ENCODE results near the gene IFI16.

Gene IFI16

GRCh38 chr1:159065106-159065505 is 55.4 kb downstream of the IFI16 start:
- no peak for DNase-seq (ENCODE audit: low spot score)

DNA sequence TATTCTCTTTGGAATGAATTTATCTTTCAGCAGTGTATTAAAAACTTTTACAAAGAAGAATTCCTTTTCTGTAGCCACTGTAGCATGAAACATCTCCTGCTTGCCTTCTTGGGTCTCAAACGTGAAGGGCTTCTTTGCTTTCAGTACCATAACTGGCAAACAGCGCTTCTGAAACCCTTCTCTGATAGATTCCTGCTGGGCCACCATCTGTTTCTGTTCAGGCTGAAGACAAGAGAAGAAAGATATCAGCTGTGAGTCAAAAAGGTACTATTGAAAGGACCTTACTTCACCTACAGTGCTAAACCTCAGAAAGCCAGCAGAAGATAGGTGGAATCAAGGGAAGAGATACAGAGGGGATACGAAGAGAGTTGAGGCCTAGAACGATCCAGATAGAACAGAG is 56.4 kb downstream of the IFI16 start:
- no peak for DNase-seq (ENCODE audit: low spot score)

- DNase-seq (ENCODE audit: low spot score): no peak
Observed at GRCh38 chr1:159067699-159068621, 58.3 kb downstream of the IFI16 start.

DNA sequence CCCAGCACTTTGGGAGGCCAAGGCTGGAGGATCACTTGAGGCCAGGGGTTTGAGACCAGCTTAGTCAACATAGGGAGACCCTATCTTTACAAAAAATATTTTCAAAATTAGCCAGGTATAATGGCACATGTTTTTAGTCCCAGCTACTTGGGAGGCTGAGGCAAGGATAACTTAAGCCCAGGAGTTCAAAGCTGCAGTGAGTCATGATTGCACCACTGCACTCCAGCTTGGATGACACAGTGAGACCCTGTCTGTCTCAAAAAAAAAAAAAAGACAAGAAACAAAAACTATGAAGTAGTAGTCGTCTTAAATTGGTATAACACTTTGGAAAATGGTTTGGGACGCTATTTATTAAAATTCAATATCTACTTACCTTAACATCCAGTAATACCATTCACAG is 59.2 kb downstream of the IFI16 start:
- no peak for DNase-seq (ENCODE audit: low spot score)

- peak; percentile 41 for DNase-seq (ENCODE audit: low spot score)
Observed at GRCh38 chr1:159071970-159072582, 62.4 kb downstream of the IFI16 start.

DNA sequence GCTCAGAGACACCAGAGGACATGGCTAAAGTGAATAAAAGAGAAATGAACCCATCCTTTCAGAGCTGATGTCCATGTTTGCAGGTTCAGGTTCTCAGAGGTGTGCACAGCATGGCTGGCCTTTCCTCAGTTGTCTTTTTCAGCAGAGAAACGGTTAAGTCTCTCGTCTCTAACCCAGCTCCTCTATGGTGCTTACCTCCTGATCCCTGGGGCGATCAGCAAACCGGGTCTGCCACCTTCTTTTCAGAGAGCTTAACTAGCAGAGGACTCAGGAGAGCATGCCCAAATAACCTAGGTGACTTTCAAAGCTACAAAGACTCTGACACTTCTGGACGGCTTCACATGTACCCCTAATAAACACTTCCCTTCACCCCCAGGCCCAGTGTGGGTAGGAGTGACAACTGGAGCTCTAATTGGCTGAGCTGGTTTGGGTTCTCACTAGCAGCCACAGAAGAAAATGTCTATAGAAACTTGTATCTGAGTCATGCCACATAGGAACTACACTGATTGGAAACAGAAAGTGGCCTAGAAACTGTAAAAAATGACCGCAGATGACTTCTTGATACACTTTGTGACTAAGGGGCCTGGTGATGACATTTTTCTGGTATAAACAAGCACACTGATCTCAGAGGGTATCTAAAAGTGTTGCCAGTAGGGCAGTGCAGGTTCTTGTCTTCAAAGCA is 66.9 kb downstream of the IFI16 start, which contains the start of gene AIM2:
TSS of gene AIM2 (minus strand) at position 329 of the 682 bp plus-strand sequence. CDS start 3,267 bp downstream, outside the sequence.
- DNase-seq (ENCODE audit: low spot score): no peak

DNA sequence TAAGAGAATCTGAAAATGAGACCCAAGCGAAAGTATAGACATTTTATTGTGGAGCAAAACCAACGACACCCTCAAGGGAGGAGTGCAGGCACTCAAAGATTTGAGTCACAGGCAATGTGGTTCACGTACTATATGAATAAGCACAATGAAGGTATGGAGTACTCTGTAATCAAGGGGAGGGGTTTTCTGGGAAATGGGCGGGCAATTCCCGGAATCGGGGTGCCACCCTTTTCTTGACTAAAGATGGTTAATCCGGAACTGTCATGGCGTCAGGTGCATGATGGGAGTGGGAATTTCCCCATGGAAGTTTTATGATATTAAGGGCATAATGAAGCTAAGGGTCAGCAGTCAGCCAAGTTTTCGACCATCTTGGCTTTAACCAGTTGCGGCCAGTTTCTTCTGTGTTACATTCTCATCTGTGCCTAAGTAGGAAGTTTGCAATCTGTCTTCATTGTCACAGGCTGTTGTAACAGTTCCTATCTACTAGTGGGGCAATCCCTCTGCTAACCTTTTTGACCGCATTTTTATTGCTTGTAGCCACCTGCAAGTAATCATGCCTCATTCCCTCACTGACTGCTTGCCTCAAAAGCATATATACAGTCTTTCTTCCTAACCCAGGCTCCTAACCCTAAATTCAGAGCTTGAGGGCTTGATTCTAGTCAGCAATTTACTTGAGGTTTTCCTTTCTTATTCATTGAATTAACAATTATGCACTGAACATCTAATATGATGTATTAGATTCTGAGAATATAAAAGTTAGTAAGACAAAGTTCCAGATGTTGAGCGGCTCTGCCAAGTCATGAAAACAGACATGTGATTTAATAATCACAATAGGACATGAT is 67.6 kb downstream of the IFI16 start:
- DNase-seq (ENCODE audit: low spot score): no peak

DNA sequence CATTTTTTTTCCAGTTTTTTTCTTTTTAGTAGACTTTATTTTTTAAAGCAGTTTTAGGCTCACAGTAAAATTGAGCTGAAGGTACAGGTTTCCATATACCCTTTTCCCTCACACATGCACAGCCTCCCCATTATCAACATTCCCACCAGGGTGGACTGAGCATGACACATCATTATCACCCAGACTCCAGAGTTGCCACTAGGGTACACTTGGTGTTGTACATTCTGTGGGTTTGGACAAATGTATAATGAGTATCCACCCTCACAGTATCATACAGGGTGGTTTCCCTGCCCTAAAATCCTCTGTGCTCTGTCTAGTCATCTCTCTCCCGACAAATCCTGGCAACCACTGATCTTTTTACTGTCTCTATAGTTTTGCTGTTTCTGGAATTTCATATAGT is 69.8 kb downstream of the IFI16 start:
- no peak for DNase-seq (ENCODE audit: low spot score)

DNA sequence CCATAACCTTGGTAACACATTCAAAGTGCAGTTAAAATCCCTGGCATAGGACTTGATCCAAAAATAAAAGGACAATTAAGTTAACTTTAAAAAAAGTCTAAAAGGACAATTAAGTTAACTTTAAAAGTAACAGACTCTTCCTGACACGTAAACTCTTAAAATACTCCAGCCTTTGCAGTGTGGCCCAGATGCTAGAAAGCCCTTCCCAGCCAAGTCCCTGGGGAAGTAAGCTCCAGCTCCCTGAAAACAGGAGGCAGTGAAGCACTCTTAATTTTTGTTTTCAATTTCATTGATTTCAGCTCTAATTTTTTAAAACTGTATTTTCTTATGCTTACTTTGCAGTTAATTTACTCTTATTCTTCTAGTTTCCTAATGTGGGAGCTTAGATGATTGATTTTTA is 71.9 kb downstream of the IFI16 start:
- DNase-seq (ENCODE audit: low spot score): no peak

- DNase-seq (ENCODE audit: low spot score): no peak
Observed at GRCh38 chr1:159083013-159083412, 73.3 kb downstream of the IFI16 start.

DNA sequence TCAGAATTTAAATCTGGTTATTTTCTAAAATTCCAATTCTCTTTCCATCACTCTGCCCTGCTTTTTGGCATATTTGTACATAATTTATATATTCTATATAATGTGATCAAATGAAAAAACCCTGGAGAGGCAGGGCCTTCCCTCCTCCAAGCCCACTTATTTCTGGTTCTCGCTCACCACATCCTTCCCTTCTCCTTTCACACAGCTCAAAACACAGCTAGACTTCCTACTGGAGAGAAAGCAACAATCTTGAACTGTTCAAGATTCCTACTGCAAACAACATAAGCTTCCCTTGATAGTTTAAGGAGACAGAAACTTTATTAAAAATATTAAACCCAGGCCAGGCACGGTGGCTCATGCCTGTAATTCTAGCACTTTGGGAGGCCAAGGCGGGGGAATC is 74.4 kb downstream of the IFI16 start:
- no peak for DNase-seq (ENCODE audit: low spot score)

- DNase-seq (ENCODE audit: low spot score): no peak
Observed at GRCh38 chr1:159084867-159085266, 75.2 kb downstream of the IFI16 start.

DNA sequence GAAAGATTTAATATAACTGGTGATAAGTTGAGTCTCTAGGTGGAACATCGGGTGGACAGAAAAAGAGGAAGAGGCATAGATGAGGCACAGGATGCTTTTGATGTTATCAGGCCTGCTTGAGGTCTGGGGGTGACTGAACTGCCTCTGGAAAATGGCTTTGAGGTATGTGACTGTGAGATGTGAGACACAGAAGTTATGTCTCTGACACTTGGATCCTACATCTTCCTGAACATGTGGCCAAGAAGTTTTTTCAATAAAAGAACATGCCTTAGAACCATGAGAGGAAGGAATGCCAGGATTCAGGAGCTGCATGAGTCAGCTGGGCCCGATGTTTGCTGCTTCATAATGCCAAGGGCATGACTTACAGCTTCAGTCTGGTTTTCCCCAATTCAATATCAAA is 78.3 kb downstream of the IFI16 start:
- peak; percentile 31 for DNase-seq (ENCODE audit: low spot score)

- DNase-seq (ENCODE audit: low spot score): no peak
Observed at GRCh38 chr1:159088546-159089183, 79.0 kb downstream of the IFI16 start.

DNA sequence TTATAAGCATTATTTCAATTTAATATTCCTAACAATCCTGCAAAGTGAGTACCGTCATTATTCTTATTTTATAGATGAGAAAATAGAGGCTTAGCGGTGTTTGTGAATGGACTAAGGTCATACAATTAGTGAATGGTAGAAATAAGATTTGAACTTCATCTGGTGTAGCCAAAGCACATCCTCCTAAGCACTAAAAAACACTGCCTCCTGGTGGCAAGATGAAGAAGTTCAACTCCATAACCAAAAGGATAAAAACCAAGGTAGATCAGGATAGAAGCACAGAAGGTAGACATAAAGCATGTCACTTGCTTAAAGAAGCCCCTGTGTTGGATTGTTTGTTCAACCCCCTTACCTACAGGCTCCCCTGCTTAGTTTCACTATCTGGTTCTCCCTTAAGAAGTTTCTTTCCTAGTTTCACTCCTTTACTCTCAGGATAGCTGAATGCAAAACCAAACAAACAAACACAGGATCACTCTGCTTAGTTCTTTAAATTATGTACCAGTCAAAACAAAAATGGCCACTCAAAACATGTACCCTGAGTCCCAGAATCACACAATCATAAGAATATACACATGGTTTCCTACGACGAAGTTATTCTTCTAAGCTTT is 79.6 kb downstream of the IFI16 start:
- no peak for DNase-seq (ENCODE audit: low spot score)

DNA sequence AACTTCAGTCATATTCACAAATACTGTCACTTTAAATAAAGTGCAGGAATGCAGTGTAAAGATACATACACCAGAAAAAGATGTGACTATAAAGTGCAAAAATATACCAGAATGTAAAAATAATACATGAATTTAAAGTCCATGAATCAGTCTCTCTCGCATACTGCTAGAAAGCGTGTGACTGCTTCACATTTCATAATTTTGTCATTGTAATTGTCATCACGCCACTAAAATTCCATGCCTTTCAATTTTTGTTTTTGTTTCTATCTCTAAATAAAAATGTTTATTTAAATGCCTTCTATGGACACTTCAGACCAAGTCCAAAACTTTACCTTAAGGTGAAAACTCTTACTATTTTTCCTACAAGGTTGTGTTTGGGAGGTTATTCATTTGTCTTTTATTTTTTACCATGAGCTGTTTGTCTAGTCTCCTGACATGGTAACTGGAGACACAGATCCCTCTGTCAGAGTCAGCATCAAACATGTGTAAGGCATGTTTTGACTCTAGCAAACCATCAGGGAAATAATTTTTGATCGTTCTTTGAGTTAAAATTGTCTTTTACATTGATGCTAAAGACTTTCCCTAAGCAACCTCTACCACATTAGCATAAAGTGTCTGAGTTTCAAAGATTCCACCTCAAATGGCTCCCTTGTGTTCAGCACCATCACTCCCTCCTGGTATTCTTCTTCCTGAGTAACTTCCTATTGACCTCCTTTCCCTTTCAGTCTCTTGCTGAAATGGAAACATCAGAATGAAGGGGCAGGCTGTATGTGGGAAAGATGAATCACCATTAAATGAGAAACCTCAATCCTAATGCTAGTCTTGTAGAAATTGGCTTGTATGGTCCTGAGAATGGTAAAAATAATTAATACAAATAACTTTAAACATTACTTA is 80.8 kb downstream of the IFI16 start:
- DNase-seq (ENCODE audit: low spot score): no peak

DNA sequence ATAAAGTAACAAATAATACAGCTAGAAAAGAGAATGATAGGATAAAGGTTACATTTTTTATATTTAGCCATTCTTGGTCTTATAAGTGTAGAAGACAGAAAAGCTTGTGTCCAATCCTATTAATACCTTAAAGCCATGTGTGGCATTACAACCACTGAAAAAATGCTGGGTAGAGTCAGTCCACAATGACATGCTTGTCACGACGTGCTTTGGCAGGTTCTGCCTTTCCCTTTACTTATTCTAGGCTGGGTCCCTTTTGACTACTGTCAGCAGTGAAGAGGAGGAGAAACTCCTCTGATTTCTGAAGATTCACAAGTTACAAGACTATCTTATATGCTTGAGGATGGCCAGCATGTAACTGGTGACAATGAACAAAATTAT is 81.5 kb downstream of the IFI16 start:
- no peak for DNase-seq (ENCODE audit: low spot score)

DNA sequence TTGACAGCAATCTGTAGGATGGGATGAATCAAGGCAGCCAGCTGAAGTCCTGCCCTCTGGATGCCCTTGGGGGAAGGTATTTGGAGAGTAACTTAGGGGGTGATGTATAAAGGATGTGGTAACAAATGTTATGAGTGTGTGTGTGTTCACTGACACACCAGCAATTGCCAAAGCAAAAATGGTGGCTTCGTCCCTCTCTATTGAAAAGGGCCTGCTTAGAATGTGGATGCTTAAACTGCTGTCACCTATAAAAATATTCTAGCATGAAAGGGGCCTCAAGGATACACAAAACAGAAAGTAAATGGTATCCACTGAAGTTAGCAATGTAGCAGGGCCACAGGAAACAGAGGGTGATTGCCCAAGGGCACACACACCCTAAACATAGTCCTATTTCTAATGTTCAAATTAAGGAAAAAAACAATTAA is 81.9 kb downstream of the IFI16 start:
- no peak for DNase-seq (ENCODE audit: low spot score)

GRCh38 chr1:159092036-159092760 is 82.5 kb downstream of the IFI16 start:
- DNase-seq (ENCODE audit: low spot score): peak; percentile 27
